ENCODE results near the gene COL8A2. TPM values are rescaled to one million over a fixed set of nuclear protein-coding genes. Genes with fewer than 3 reads are reported as not detected.

Gene COL8A2
- total RNA-seq, result under 1 TPM in 1 of 2 donors, not detected in 1; 0.08 TPM

- no peaks in the 10 kb centered on the region for H3K36me3 Mint-ChIP-seq (ENCODE audit: low read depth)
- H3K27me3 Mint-ChIP-seq, result peaks cover 39% of the 10 kb centered on the region
- H3K27ac Mint-ChIP-seq, result no peak within 1 kb of the TSS
- no peak for ATAC-seq (replicated peaks)
- H3K4me1 Mint-ChIP-seq, result peaks cover 22% of the 10 kb centered on the region
- H3K9me3 Mint-ChIP-seq, result no peaks in the 10 kb centered on the region
- peak within 1 kb of the TSS; percentile 51 for H3K4me3 Mint-ChIP-seq
These were observed at the start of gene COL8A2 for GRCh38 chr1:36125129-36125991. Gene COL8A2 (minus strand): TSS chr1:36125222. CDS start chr1:36100242, 24,980 bp downstream.

- Mint-ChIP-seq H3K27ac (no peak overlapping the region), H3K4me1 (no peaks in the 10 kb centered on the region), H3K4me3 (no peak overlapping the region), H3K36me3 (ENCODE audit: low read depth) (peaks cover 89% of the 10 kb centered on the region), H3K27me3 (no peaks in the 10 kb centered on the region), H3K9me3 (no peaks in the 10 kb centered on the region)
- no peak for ATAC-seq (replicated peaks)
These were observed 49.7 kb upstream of the COL8A2 start for GRCh38 chr1:36174713-36175112.

- Mint-ChIP-seq H3K4me3 (no peak overlapping the region), H3K27me3 (no peaks in the 10 kb centered on the region), H3K9me3 (no peaks in the 10 kb centered on the region), H3K27ac (peak overlapping the region; percentile 60), H3K4me1 (peaks cover 5% of the 10 kb centered on the region), H3K36me3 (ENCODE audit: low read depth) (peaks cover 83% of the 10 kb centered on the region)
- ATAC-seq (replicated peaks), result peak; percentile 63
These were observed 48.0 kb upstream of the COL8A2 start for GRCh38 chr1:36172983-36173382.

GRCh38 chr1:36172017-36172747 lies 47.2 kb upstream of the COL8A2 start:
- no peaks in the 10 kb centered on the region for H3K27me3 Mint-ChIP-seq
- peak overlapping the region; percentile 60 for H3K27ac Mint-ChIP-seq
- no peak for ATAC-seq (replicated peaks)
- peaks cover 79% of the 10 kb centered on the region for H3K36me3 Mint-ChIP-seq (ENCODE audit: low read depth)
- no peaks in the 10 kb centered on the region for H3K9me3 Mint-ChIP-seq
- no peak overlapping the region for H3K4me3 Mint-ChIP-seq
- peaks cover 6% of the 10 kb centered on the region for H3K4me1 Mint-ChIP-seq

- Mint-ChIP-seq H3K27me3 (no peaks in the 10 kb centered on the region), H3K4me3 (no peak overlapping the region), H3K27ac (peak overlapping the region; percentile 77)
These were observed 45.8 kb upstream of the COL8A2 start for GRCh38 chr1:36170643-36171412.

GRCh38 chr1:36168514-36168913 lies 43.5 kb upstream of the COL8A2 start:
- Mint-ChIP-seq H3K4me3 (no peak overlapping the region), H3K36me3 (ENCODE audit: low read depth) (peaks cover 78% of the 10 kb centered on the region), H3K27ac (peak overlapping the region; percentile 91), H3K27me3 (no peaks in the 10 kb centered on the region), H3K9me3 (no peaks in the 10 kb centered on the region), H3K4me1 (peaks cover 23% of the 10 kb centered on the region)
- ATAC-seq (replicated peaks), result no peak

More at GRCh38 chr1:36170643-36171412, 45.8 kb upstream of the COL8A2 start:
- ATAC-seq (replicated peaks), result no peak
- H3K4me1 Mint-ChIP-seq, result peaks cover 14% of the 10 kb centered on the region
- peaks cover 85% of the 10 kb centered on the region for H3K36me3 Mint-ChIP-seq (ENCODE audit: low read depth)
- H3K9me3 Mint-ChIP-seq, result no peaks in the 10 kb centered on the region

- no peak for ATAC-seq (replicated peaks)
These were observed 42.2 kb upstream of the COL8A2 start for GRCh38 chr1:36166938-36167905.

GRCh38 chr1:36166136-36166535 lies 41.1 kb upstream of the COL8A2 start:
- Mint-ChIP-seq H3K27me3 (no peaks in the 10 kb centered on the region), H3K27ac (peak overlapping the region; percentile 84), H3K9me3 (no peaks in the 10 kb centered on the region), H3K4me1 (peaks cover 33% of the 10 kb centered on the region), H3K36me3 (ENCODE audit: low read depth) (peaks cover 76% of the 10 kb centered on the region), H3K4me3 (no peak overlapping the region)
- ATAC-seq (replicated peaks), result no peak

More at GRCh38 chr1:36166938-36167905, 42.2 kb upstream of the COL8A2 start:
- H3K27me3 Mint-ChIP-seq, result no peaks in the 10 kb centered on the region
- peaks cover 26% of the 10 kb centered on the region for H3K4me1 Mint-ChIP-seq
- H3K4me3 Mint-ChIP-seq, result no peak overlapping the region
- peaks cover 76% of the 10 kb centered on the region for H3K36me3 Mint-ChIP-seq (ENCODE audit: low read depth)
- H3K27ac Mint-ChIP-seq, result peak overlapping the region; percentile 84
- no peaks in the 10 kb centered on the region for H3K9me3 Mint-ChIP-seq

GRCh38 chr1:36165145-36165544 lies 40.1 kb upstream of the COL8A2 start:
- Mint-ChIP-seq H3K27ac (peak overlapping the region; percentile 68), H3K4me1 (peaks cover 33% of the 10 kb centered on the region), H3K36me3 (ENCODE audit: low read depth) (peaks cover 69% of the 10 kb centered on the region), H3K9me3 (no peaks in the 10 kb centered on the region), H3K4me3 (no peak overlapping the region), H3K27me3 (no peaks in the 10 kb centered on the region)
- ATAC-seq (replicated peaks), result no peak

- Mint-ChIP-seq H3K4me1 (peaks cover 38% of the 10 kb centered on the region), H3K27ac (peak overlapping the region; percentile 68), H3K9me3 (no peaks in the 10 kb centered on the region), H3K4me3 (no peak overlapping the region), H3K36me3 (ENCODE audit: low read depth) (peaks cover 68% of the 10 kb centered on the region), H3K27me3 (no peaks in the 10 kb centered on the region)
- no peak for ATAC-seq (replicated peaks)
These were observed 39.3 kb upstream of the COL8A2 start for GRCh38 chr1:36164361-36164760.

GRCh38 chr1:36163426-36163825 lies 38.4 kb upstream of the COL8A2 start:
- H3K4me1 Mint-ChIP-seq, result peaks cover 40% of the 10 kb centered on the region
- no peak for ATAC-seq (replicated peaks)
- peaks cover 67% of the 10 kb centered on the region for H3K36me3 Mint-ChIP-seq (ENCODE audit: low read depth)
- no peaks in the 10 kb centered on the region for H3K9me3 Mint-ChIP-seq
- peak overlapping the region; percentile 98 for H3K27ac Mint-ChIP-seq
- H3K27me3 Mint-ChIP-seq, result no peaks in the 10 kb centered on the region
- H3K4me3 Mint-ChIP-seq, result peak overlapping the region; percentile 95

- Mint-ChIP-seq H3K36me3 (ENCODE audit: low read depth) (peaks cover 70% of the 10 kb centered on the region), H3K4me1 (peaks cover 44% of the 10 kb centered on the region), H3K27ac (peak overlapping the region; percentile 98), H3K27me3 (no peaks in the 10 kb centered on the region), H3K4me3 (peak overlapping the region; percentile 95), H3K9me3 (no peaks in the 10 kb centered on the region)
- no peak for ATAC-seq (replicated peaks)
These were observed 37.7 kb upstream of the COL8A2 start for GRCh38 chr1:36162680-36163239.
